Right renal cortex interstitium (tissue), 3 donors: ENCODE data around the gene QSOX1. TPM values are rescaled to one million over a fixed set of nuclear protein-coding genes. Genes with fewer than 3 reads are reported as not detected.

Experiments used
- DNase-seq, 3 donors: peaks; one replicate each; pipeline ENCODE4 v3.0.0-alpha.2; 2013; ENCODE audit warnings: low read depth in 3 of 3, low spot score in 2 of 3
- polyA plus RNA-seq, 3 donors: library from polyadenylated mRNA; unstranded; fragments of 120-200 nt; gene quantifications; one replicate each; pipeline ENCODE4 v1.2.1, GENCODE V29; 2013; ENCODE audit not compliant: insufficient read length in 3 of 3

Gene QSOX1
- polyA plus RNA-seq, 3 donors, result 49.6 to 67.3 (median 56.4) TPM

GRCh38 chr1:180231936-180232335 lies 77.3 kb downstream of the QSOX1 start:
- no peak for DNase-seq

- DNase-seq, result no peak
Observed at GRCh38 chr1:180232521-180233043, 77.9 kb downstream of the QSOX1 start.

GRCh38 chr1:180233191-180234011 lies 78.7 kb downstream of the QSOX1 start:
- DNase-seq, result no peak

GRCh38 chr1:180234369-180235076 lies 79.9 kb downstream of the QSOX1 start:
- no peak for DNase-seq

DNA sequence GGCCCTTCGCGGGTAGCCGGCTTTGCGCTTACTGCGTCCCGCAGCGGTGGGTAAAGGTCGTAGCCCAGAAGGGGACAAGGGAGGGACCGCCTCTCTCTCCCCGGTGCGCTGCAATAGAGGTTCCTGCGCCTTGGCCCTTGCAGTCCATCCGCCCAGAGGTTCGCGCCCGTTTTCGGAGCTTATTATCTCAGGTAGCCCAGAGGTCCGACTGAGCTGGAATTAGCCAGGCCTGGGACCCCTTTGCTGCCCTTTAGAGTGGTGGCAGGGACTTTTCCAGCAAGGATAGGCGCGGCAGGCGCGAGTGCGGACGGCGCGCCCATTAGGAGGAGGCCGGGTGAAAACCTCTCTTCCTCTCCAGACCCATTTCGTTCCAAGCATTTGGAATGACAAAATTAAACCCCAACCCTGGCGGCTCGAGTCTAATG lies 80.4 kb downstream of the QSOX1 start:
- no peak for DNase-seq

DNA sequence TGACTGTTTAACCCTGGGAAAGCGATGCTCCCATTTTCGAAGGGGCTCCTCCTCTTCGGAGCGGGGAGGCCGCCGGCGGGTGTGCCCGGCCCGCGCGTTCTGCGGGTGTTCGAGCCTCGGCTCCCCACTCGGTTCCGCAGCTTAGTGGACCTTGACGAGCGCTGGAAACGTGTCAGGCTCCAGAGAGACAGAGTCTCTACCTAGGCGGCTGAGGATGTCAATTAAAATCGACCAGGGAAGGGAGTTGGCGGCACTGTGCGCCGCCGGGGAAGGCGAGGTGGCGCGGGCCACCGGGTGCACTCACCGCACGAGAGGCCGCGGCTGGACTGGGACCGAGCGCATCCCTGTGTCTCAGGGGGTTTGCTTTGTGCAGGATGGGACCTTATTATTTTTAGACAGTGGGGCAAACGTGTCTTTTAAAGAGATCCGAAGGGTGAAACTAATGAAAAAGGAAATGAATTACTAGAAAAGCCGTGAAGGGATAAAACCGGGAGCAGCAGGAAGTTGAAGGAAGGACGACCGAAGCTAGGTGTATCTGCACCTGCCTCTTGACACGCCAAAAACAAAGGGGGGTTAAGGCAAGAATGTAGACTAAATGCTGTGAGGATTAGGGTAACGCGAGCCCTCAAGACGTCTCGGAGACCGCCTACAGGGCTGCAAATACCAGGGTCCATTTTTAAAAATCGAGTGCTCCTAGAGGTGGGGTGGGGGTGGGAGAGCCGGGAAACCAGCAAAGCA lies 81.0 kb downstream of the QSOX1 start:
- DNase-seq, result no peak

- no peak for DNase-seq
Observed at GRCh38 chr1:180236698-180237509, 82.2 kb downstream of the QSOX1 start.

DNA sequence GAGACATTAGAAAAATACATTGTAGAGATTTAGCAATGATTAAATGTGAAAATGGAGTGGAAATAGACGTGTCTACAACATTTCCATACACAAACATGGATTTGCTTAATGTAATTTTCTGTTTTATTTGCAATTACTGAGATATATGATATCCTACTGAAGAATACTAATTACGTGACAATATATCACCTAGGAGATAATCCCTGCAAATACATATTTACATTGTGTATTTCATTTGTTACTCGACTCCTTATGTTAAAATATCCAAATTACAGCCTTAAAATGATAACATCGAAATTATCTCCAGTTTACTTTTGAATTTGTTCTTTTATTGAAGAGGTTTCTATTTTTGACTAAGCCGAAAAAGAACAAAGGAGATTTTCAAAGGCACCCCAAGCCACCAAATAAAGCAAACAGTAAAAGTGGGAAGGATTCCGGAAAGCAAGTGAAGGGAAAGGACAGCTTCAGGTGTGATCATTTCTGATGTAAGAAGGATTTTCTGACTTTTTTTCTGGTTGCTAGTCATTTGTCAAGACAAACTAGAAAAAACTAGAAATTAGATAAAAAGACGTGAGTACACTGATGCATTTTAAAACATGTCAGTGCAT lies 83.3 kb downstream of the QSOX1 start:
- DNase-seq, result no peak

GRCh38 chr1:180238675-180239074 lies 84.0 kb downstream of the QSOX1 start:
- no peak for DNase-seq

DNA sequence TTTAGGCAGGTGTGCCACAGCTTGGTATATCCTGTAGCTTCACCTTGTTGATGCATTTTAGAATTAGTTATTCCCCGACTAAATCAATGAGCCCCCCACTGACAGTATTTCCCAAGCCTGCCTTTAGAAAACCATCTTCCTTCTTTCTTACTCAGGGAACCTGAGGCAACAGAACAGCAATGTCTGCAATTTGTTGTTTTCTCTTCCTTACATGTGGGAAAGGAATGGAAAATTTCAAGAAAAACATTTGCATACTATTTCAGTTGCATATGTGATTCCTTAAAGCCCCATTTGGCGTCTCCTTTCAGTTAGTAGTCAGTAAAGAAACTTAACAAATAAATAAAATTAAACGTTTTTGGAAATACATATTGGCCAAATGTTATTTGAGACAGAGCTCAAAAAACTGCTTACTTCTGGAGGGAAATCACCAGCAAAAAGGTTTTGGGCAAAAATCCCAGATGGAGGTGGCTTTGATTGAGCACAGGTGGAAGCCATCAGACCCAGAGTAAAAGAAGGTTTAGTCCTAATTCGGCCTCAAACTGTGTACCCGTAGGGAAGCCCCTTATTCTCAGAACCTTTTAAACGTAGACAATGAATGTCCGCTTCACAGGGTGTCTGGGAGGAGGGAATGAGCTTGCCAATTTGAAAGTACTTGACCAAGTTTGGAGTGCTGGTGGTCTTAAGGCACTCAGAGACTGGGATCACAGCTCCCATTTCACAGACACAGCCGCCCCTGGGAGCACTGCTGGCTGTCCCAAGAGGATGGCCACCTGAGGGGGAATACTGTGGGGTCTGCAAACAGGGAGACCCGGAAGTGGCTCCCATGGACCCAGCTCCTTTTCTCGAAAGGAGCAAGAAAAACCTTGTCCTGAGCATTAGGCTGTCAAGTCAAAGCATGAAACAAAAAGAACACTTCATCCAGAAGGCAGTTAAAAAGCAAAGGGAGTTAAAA lies 84.8 kb downstream of the QSOX1 start:
- no peak for DNase-seq

DNA sequence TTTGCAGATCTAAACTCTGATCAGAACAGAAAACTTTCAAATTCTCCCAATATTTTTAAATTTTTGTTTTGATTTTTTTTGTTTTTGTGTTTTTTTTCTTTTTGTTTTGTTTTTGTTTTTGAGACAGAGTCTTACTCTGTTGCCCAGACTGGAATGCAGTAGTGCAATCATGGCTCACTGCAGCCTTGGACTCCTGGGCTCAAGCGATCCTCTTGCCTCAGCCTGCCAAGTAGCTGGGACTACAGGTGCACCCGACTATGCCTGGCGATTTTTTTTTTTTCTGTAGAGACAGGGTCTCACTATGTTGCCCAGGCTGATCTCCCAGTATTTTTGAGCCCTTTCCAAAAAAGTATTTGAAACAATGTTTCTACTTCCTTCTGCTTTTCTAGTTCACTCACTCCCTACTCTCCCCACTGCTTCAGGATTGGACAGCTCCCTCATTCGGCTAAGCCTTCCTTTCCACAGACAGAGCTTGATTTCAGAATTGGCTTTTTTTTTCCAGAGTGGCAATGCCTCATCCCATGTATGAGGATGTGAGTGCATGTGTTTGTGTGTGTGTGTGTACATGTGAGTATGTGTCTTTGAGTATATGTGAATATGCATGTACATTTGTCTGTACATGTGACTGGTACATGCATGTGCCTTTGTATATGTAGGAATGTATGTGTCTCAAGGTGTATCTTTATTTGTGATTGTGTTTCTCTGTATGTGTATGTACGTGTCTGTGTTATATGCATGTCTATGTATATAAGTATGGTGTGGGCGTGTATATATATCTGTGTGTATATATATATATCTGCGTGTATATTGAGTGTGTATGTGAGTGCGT lies 87.3 kb downstream of the QSOX1 start:
- DNase-seq, result no peak

GRCh38 chr1:180243517-180244221 lies 89.0 kb downstream of the QSOX1 start:
- no peak for DNase-seq

GRCh38 chr1:180244840-180245239 lies 90.2 kb downstream of the QSOX1 start:
- no peak for DNase-seq

- DNase-seq, result no peak
Observed at GRCh38 chr1:180246579-180246978, 91.9 kb downstream of the QSOX1 start.

GRCh38 chr1:180247061-180247460 lies 92.4 kb downstream of the QSOX1 start:
- no peak for DNase-seq

DNA sequence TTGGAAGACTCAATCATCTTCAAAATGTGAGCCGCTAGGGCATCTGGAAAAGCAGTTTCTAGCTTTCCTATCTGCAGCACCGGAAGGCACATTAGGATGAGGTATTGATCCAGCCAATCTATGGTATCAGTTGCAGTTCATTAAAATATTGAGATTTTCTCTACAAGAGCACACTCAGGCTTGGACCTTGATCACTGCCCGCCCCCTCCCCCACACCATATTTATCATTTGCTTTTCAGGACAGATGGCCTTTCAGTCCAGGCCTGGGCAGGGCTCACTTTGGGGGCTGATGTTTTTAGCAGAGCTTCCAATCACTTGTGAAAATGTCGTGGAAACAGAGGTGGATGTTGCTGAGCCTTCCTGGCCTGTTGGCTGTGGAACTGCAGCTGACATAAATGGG lies 92.9 kb downstream of the QSOX1 start:
- no peak for DNase-seq

GRCh38 chr1:180248176-180248575 lies 93.5 kb downstream of the QSOX1 start:
- no peak for DNase-seq
